T47D (cell line): ENCODE measurements around the gene TOX2.

ENCODE experiments used
- DNase-seq, 2 experiments: peaks; one replicate each; pipeline versions ENCODE4 v3.0.0 to v3.0.0-alpha.2; 2011 to 2012; ENCODE audit warnings: low read depth in 1 of 2, low spot score in 1 of 2
- JUND ChIP-seq: IDR thresholded peaks from 2 replicates; pipeline ENCODE4 v1.6.1; 2012; ENCODE audit warnings: low read depth
- in situ Hi-C: cut with HindIII; loops from 2 replicates; pipeline ENCODE4 v1.10.0; 2016; ENCODE audit warnings: low sequenced_read_pairs, low pct_unique_long_range_greater_than_20kb

TOX2 gene

DNA sequence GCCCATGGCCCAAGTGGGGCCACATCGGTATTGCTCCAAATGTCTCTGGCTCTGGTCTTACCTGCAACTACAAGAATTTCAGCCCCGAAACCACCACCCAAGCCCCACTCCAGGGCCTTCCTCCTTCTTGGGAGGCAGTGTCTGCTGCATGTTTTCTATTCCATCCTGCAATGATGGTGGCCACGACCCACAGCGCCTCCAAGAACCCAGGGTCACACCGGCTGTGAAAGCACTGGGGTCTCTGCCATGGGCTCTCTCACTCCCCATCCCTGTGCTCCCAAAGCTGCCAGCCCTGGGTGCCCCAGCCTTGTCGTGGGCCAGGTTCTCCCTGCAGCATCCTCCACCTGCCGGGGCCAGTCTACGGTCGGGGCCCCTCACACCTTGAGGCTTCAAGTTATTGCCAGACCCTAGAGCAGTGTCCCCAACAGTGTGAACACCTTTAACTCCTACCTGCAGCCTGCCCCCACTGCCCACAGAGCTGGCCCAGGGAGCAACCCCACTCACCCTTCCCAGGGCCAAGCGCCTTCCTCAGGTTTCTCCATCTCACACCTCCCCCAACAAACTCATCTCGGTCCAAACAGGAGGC is 157.0 kb downstream of the TOX2 start:
- TF ChIP-seq JUND: no peak
- DNase-seq: no peak
- in situ Hi-C loops: no loop called here

DNA sequence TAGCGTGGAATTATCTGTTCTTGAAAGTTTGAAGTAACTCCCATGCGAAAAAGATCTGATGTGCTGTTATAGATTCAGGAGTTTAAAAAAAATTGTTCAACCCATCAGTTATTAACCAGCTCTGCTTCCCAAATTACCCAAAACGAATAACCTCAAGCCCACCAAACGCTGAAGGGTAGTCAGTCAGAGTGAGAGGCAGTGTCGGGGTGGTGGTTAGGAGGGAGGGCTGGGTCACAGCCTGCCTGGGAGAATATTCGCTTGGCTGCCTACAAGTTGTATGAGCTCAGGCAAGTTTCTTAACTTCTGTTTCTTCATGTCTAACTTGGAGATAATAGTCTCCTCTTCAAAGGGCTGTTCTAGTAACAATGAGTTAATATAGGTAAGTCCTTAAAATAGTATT is 157.7 kb downstream of the TOX2 start:
- no peak for DNase-seq
- TF ChIP-seq JUND: no peak
- in situ Hi-C loops: no loop called here

DNA sequence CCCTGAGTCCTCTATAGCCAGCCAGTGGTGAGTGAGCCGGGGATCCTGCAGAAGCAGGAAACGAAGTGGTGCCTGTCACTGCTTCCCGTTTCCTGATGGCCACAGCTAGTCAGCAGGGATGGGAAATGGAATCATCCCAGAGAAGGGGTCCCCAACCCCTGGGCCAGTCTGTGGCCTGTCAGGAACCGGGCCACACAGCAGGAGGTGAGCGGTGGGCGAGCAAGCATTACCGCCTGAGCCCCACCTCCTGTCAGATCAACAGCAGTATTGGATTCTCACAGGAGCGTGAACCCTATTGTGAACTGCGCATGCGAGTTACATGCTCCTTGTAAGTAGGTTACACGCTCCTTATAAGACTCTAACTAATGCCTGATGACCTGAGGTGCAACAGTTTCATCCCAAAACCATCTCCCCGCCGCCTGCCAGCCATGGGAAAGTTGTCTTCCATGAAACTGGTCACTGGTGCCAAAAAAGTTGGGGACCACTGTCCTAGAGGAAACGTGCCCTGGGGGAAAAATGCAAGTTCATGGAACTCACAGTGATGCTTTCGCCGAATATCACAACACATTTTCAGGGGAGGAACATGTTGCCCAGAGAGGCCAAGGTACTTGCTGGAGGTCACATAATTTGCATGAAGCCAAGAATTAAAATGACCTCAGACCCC is 158.5 kb downstream of the TOX2 start:
- DNase-seq: no peak
- no peak for TF ChIP-seq JUND
- in situ Hi-C loops: no loop called here

DNA sequence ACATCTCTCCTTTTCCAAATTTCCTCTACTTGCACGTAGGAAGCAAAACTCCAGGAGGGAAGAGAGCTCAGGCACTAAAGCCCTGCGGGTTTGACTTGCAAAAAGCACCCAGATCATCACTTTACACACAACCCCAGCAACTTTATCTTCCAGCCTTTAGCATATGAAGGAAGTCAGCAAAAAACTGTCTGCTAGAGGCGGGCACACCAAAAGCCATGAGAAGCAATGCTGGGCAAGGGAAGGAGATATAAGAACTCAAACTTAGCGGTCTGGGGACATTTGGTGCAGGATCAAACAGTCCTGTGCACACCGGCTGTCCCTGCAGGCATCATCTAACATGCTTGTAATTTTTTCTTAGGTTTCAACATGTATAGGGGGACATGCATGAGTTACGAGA is 159.0 kb downstream of the TOX2 start:
- DNase-seq: no peak
- in situ Hi-C loops: no loop called here
- TF ChIP-seq JUND: no peak

DNA sequence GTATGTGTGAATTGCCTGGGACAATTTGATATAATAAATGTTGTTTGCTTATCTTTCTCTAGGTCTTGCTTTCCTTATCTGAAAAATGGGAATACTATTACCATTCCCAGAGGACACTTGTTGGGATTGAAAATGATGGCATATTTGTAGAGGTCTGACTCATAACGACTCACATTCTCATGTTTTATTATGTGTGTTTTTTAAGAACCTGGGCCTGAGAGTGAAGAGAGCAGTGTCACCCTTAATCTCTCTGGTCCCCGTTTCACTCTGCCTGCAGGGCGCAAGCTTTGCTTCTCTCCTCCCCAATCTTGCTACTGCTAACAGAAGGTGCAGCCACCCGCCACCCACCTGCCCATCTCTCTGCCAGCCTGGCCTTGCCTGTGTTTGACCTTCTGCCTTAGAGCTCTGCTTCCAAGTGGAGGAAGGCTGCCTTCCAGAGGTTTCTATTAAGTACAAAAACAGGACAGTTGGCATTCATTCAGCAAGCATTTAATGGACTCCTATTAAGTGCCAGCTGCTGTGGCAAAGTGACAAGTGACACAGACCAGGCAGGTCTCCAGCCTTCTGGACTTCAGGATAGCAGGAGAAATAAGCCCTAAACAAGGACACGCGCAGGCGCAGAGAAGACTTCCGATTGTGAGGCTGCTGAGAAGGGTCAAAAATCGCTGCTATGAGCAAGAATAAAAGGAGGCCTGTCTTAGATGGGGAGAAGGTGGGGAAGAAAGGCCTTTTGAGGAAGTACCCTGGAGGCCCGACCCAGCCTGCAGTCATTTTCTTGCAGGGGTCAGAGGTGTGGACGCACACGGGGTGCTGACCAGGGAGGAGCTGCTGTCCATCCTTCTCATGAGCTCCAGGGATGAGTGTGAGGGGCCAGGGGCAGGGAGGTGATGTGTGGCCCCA is 159.8 kb downstream of the TOX2 start:
- no peak for DNase-seq
- in situ Hi-C loops: no loop called here
- TF ChIP-seq JUND: no peak

DNA sequence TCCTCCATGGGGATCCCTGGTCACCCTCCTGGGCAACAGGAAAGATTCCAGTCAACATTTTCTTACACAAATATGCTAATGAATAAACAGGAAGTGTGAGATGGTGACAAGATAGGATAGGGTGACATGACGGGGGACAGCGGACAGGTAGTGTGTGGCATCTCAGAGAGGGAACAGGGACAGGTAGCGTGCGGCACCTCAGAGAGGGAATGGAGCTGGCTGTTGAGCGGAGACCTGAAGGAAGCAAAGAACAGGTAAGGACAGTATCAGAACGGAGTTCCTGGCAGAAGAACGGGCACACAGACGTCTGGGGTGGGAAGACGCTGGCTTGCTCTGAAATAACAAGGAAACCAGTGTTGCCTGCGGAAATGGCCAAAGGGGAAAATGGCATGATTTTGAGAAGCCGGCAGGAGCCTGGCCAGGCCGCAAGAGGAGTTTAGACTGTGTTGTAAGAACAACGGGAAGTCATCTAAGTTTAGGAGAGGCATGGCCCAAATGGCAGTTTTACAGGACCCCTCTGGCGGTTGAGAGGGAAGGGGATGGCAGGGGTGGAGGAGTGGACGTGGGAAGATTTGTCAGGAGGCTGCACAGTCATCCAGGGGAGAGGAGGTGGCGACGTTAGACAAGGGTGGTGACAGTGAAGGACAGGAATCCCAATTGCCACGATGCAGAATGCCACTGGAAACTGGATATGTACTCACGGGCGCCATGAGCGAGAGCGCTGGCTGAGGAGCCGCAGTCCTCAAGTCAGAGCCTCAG is 160.7 kb downstream of the TOX2 start:
- no peak for TF ChIP-seq JUND
- in situ Hi-C loops: no loop called here
- no peak for DNase-seq

DNA sequence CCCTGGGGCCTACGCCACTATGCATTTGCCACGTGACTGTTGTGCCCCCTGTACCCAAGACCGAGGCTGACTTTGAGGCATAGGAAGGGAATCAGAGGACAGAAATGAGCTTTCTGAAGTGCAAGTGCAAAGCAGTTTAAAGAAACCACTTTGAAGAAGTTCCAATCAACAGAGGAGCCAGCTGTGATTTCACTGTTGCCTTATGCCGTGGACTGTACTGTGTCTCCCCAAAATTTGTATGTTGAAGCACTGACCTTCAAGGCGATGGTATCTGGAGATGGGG is 161.2 kb downstream of the TOX2 start:
- TF ChIP-seq JUND: no peak
- no peak for DNase-seq
- in situ Hi-C loops: no loop called here

DNA sequence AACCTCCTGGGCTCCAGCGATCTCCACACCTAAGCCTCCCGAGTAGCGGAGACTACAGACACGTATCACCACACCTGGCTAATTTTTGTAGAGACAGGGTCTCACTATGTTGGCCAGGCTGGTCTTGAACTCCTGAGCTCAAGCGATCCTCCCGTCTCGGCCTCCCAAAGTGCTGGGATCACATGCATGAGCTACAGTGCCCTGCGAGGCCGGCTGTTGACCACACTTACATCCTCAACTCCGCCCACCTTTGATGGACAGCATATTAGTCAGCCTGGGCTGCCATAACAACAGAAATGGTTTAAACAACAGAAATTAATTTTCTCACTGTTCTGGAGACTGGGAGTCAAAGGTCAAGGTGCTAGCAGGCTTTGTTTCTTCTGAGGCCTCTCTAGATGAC is 164.6 kb downstream of the TOX2 start:
- in situ Hi-C loops: no loop called here
- DNase-seq: no peak
- TF ChIP-seq JUND: no peak

DNA sequence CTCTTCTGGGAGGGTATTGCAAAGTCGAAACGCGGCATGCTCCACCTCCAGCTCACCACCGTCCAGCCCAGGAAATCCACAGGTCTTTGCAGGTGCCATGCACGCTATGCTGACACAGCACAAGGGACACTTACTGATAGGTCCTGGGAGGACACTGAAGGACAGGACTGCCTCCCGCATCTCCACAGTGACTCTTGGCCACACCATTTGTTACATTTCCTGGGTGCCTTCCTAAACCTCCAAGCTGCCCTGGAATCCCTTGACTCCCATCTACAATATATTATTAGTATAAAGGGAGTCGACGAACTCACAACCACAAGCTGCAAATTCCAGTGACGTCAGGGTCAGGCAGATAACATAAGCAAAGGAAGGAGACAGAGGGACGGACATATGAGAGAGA is 165.4 kb downstream of the TOX2 start:
- in situ Hi-C loops: no loop called here
- no peak for TF ChIP-seq JUND

DNA sequence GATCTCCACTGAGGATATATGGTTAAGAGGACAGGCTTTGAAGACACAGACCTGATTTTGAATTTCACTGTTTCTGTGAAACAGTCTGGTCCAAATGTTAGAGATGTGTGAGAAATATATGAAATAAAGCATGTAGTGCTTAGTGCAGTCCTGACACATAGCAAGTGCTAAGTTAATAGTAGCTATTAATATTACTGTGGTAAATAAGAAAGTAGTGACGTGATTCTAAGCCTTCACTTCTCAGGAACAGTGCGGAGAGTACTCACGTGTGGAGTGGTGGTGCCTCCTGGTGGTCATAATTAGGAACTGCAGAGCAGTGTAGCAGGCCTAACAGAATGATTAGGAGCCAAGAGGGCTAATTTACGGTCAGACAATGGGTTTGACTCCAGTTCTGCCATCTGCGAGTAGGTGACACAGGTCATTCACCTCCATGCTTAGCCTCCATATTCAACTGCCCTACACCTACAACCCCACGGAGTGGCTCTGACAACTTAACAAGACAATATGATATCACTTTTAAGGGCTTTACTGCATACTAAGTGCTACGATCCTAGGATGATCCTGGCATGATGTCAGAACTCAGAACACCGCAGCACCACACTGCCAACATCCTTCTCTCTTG is 166.1 kb downstream of the TOX2 start:
- peak; percentile 86 to 87 for DNase-seq
- in situ Hi-C loops: no loop called here
- TF ChIP-seq JUND: no peak

More for the DNA sequence above, 165.4 kb downstream of the TOX2 start:
- no peak for DNase-seq

DNA sequence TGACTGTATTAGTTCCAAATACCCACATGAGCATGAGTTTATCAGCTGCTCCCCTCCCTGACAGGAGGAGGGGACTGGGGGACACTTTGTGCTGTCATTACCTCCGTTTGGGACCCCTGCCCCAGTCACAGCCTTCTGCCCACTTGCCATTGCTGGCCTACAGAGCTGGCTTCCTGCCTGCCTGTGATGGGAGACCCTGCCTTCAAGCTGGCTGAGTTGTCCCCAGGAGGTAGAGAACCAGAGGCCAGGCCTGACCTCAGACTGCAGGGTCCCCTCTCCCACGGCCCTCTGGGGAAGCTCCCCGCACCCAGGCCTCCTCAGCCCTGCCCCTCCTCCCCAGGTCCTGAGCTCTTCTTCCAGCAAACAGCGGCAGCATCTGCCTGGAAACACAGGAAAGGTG is 166.8 kb downstream of the TOX2 start:
- no peak for DNase-seq
- in situ Hi-C loops: no loop called here
- TF ChIP-seq JUND: no peak

DNA sequence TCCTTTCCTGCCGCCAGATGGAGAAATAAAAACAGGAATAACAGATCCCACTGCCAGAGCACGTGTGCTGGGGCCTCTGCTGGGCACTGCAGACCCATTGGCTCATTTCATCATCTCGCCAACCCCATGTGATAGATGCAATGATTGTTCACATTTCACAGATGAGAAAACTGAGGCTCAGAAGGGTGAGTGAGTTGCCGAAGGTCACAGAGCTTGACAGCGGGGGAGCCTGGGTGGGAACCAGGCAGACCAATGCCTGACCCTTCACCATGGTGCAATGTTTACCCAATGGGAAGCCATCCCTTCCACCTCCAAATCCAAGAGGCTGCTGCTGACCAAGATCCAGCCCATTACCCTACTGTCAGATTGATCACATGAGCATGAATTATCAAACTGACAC is 167.2 kb downstream of the TOX2 start:
- in situ Hi-C loops: no loop called here
- no peak for DNase-seq
- TF ChIP-seq JUND: no peak
